Fibroblast of lung (primary cell): ENCODE data around the gene CYP26C1.

Experiments
- EZH2 ChIP-seq: IDR thresholded peaks from 2 replicates; pipeline ENCODE4 v1.5.1; 2012; ENCODE audit warnings: low read length, control low read depth, mild to moderate bottlenecking; ENCODE audit errors: missing control alignments
- TF ChIP-seq, protein P1 (sequence below), 2 donors: IDR thresholded peaks in 1 of 2; conservative IDR thresholded peaks in 1 of 2; 1 replicate in 1 of 2; 2 replicates in 1 of 2; pipeline ENCODE4 v1.5.1; 2011 to 2012; ENCODE audit warnings: low read length in 2 of 2, control low read depth in 1 of 2, inconsistent platforms in 1 of 2, low read depth in 1 of 2, mild to moderate bottlenecking in 1 of 2

DNA sequence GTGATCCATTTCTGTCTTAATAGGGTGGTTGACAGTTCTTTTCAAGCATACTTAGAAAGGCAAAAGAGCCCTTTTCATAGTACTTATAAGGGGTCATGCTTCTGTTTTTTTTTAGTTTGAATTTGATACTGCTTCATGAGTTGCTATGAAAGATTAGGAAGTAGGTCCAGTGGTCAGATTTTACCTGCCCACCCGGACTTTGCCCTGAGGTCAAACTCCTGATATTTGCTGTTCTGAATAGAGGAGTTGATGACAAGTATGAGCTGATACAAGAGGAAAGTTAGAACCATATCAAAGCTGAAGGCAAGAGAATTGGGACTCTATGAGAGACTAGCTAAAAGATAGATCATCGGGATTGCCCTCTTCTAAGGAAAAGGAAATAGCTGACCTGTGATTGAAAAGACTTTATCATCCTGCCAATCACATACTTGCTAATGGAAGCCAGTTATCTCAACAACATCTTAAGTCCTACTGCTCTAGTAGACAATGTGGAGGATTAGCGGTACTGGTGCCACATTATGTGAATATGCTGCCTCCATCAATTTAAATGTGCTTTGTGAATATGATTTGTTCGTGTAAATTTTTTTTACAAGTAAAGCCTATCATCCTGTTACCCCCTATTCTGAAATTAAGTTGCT is 37.5 kb upstream of the CYP26C1 start:
- TF ChIP-seq, protein P1, sequence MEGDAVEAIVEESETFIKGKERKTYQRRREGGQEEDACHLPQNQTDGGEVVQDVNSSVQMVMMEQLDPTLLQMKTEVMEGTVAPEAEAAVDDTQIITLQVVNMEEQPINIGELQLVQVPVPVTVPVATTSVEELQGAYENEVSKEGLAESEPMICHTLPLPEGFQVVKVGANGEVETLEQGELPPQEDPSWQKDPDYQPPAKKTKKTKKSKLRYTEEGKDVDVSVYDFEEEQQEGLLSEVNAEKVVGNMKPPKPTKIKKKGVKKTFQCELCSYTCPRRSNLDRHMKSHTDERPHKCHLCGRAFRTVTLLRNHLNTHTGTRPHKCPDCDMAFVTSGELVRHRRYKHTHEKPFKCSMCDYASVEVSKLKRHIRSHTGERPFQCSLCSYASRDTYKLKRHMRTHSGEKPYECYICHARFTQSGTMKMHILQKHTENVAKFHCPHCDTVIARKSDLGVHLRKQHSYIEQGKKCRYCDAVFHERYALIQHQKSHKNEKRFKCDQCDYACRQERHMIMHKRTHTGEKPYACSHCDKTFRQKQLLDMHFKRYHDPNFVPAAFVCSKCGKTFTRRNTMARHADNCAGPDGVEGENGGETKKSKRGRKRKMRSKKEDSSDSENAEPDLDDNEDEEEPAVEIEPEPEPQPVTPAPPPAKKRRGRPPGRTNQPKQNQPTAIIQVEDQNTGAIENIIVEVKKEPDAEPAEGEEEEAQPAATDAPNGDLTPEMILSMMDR (conservative IDR thresholded peaks at IDR 0.05 in 1 of 2, IDR thresholded peaks at IDR 0.05 in 1 of 2; ENCODE audit: low read depth in 1 of 2, low read length in 2 of 2), result no peak
- no peak for TF ChIP-seq EZH2
